ENCODE data around the gene OSBPL2. TPM values are rescaled to one million over a fixed set of nuclear protein-coding genes. Genes with fewer than 3 reads are reported as not detected.

The OSBPL2 gene
- total and polyA plus RNA-seq, 2 donors (not counting 3 experiments of a cell fraction or from before 2014, with no cell fraction given): 13.1 to 33.0 TPM

- dilution Hi-C loops (cut with MboI; ENCODE audit: extremely low pct_ligation_motif_present, low sequenced_read_pairs): no loop called here
- H3K27me3 ChIP-seq (ENCODE audit: control insufficient read depth in 2 of 2, insufficient read depth in 2 of 2, low read length in 2 of 2): no peaks in the 10 kb centered on the region
- no TSS peak for BruUV-seq (replicated peaks)
These were observed 78.9 kb downstream of the OSBPL2 start for GRCh38 chr20:62317167-62317655.

More at GRCh38 chr20:62317167-62317655, 78.9 kb downstream of the OSBPL2 start:
- H3K27ac ChIP-seq (ENCODE audit: insufficient read depth, low read depth, low read length): no peak overlapping the region
- TF ChIP-seq MYC (IDR thresholded peaks at IDR 0.05; ENCODE audit: low read depth, low read length): no peak
- TF ChIP-seq CTCF (IDR thresholded peaks at IDR 0.05; ENCODE audit: extremely low read depth in 1 of 2, insufficient read depth in 1 of 2, low read depth in 1 of 2, low read length in 2 of 2): no peak
- no peak for TF ChIP-seq MAX (IDR thresholded peaks at IDR 0.05; ENCODE audit: insufficient read depth, insufficient read length)
- no peak for TF ChIP-seq POLR2AphosphoS5 (IDR thresholded peaks at IDR 0.05; ENCODE audit: insufficient read depth, low read depth, low read length)
- no peak for TF ChIP-seq FOS (IDR thresholded peaks at IDR 0.05; ENCODE audit: borderline replicate concordance, insufficient read depth, low read length)
- no peak for TF ChIP-seq GATA2 (IDR thresholded peaks at IDR 0.05; ENCODE audit: insufficient read depth, insufficient read length, low read depth, low read length)
- TF ChIP-seq EZH2 (IDR thresholded peaks at IDR 0.05; ENCODE audit: borderline replicate concordance, low read depth, low read length, severe bottlenecking): no peak
- no peak for TF ChIP-seq POLR2A (IDR thresholded peaks at IDR 0.05; ENCODE audit: low read depth, low read length)
- no peak for TF ChIP-seq JUN (IDR thresholded peaks at IDR 0.05; ENCODE audit: borderline replicate concordance, insufficient read depth, insufficient read length, low read depth)
- peaks cover 14 to 51% of the 10 kb centered on the region in 2 experiments for H3K36me3 ChIP-seq (ENCODE audit: control insufficient read depth in 2 of 2, extremely low read depth in 1 of 2, insufficient read depth in 2 of 2, low read length in 2 of 2)
- FAIRE-seq (no peak), DNase-seq (ENCODE audit: low read depth, low spot score) (no peak)
- H3K4me1 ChIP-seq (ENCODE audit: control insufficient read depth, extremely low read depth, insufficient read depth, low read length): no peaks in the 10 kb centered on the region
- H3K9me1 ChIP-seq (replicated peaks; ENCODE audit: control insufficient read depth, extremely low read depth, insufficient read depth, low read length): no peaks in the 10 kb centered on the region
- ChIA-PET POLR2A (no interaction called here), CTCF (interaction anchor here (1.7 kb wide), 1 partner anchor 65 kb away, joined by 5 read pairs; no protein-coding TSS in a partner anchor)
- no peaks in the 10 kb centered on the region for H4K20me1 ChIP-seq (replicated peaks; ENCODE audit: control insufficient read depth, extremely low read depth, insufficient read depth, low read length)
- no peak overlapping the region for H3K4me3 ChIP-seq (replicated peaks in 1 of 3; ENCODE audit: insufficient read depth in 1 of 3, low read depth in 1 of 3, low read length in 3 of 3)
- H2AFZ ChIP-seq (ENCODE audit: low read depth, low read length): no peak overlapping the region
- H3K9ac ChIP-seq (replicated peaks; ENCODE audit: extremely low read depth, insufficient read depth, low read length): no peak overlapping the region
- peaks cover 4% of the 10 kb centered on the region for H3K79me2 ChIP-seq (ENCODE audit: control insufficient read depth, insufficient read depth, low read length)
- no peak overlapping the region for H3K4me2 ChIP-seq (ENCODE audit: insufficient read depth, low read length)
- H3K9me3 ChIP-seq (replicated peaks; ENCODE audit: control insufficient read depth, insufficient read depth, low read length): no peaks in the 10 kb centered on the region
- intact Hi-C loops (cut with micrococcal nuclease): no loop called here

All from endothelial cell of umbilical vein (primary cell).